Measurements from ENCODE around the gene RELN.

DNA sequence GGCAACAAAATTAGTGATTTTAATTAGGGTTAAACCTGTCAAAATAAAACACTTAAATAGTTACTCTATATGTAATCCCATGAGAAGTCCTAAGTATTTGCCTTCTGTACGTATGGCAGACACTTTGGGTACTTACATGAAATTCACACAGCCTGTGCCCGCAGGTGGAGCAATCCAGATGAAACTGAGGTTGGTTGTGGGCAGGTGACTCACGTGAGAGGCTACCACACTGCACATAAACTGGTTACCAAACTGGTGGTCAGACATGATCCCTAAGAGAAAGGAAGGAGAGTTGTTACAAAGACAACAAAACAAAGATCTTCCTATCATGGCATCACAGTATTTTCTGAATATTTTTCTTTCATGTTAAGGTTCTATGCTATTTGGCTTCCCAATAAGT is 156.1 kb downstream of the RELN start:
- TF ChIP-seq, protein P1, sequence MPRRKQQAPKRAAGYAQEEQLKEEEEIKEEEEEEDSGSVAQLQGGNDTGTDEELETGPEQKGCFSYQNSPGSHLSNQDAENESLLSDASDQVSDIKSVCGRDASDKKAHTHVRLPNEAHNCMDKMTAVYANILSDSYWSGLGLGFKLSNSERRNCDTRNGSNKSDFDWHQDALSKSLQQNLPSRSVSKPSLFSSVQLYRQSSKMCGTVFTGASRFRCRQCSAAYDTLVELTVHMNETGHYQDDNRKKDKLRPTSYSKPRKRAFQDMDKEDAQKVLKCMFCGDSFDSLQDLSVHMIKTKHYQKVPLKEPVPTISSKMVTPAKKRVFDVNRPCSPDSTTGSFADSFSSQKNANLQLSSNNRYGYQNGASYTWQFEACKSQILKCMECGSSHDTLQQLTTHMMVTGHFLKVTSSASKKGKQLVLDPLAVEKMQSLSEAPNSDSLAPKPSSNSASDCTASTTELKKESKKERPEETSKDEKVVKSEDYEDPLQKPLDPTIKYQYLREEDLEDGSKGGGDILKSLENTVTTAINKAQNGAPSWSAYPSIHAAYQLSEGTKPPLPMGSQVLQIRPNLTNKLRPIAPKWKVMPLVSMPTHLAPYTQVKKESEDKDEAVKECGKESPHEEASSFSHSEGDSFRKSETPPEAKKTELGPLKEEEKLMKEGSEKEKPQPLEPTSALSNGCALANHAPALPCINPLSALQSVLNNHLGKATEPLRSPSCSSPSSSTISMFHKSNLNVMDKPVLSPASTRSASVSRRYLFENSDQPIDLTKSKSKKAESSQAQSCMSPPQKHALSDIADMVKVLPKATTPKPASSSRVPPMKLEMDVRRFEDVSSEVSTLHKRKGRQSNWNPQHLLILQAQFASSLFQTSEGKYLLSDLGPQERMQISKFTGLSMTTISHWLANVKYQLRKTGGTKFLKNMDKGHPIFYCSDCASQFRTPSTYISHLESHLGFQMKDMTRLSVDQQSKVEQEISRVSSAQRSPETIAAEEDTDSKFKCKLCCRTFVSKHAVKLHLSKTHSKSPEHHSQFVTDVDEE (CRISPR knock-in tag; IDR thresholded peaks at IDR 0.05): no peak
- TF ChIP-seq RARB (CRISPR knock-in tag; IDR thresholded peaks at IDR 0.05): no peak
- no peak for TF ChIP-seq ZFP3 (CRISPR knock-in tag; IDR thresholded peaks at IDR 0.05)
- no peak for TF ChIP-seq ISL1 (CRISPR knock-in tag; IDR thresholded peaks at IDR 0.05)

Measured in SK-N-SH treated with all-trans-retinoic acid at 6 μM for 48 hours (cell line).